Measurements from ENCODE around the gene APOBEC3A.
"Not testable (repeated sequence)": the region's sequence is repeated elsewhere in the genome, so short reads cannot be mapped to it uniquely, and the experiment has no call there.

APOBEC3A gene

GRCh38 chr22:38984224-38984623, 26.8 kb downstream of the APOBEC3A start:
- DNase-seq = no peak

- peak; percentile 11 for DNase-seq
Observed at GRCh38 chr22:38984784-38985757, 27.7 kb downstream of the APOBEC3A start.

GRCh38 chr22:38986629-38987028, 29.2 kb downstream of the APOBEC3A start:
- no peak for DNase-seq

GRCh38 chr22:38987171-38987895, 29.9 kb downstream of the APOBEC3A start:
- no peak for DNase-seq

- no peak for DNase-seq
Observed at GRCh38 chr22:38989466-38989865, 32.1 kb downstream of the APOBEC3A start.

- not testable (repeated sequence) for DNase-seq
Observed at GRCh38 chr22:38992871-38993371, 35.5 kb downstream of the APOBEC3A start.

GRCh38 chr22:38996105-38996504, 38.7 kb downstream of the APOBEC3A start:
- DNase-seq = no peak

- DNase-seq = no peak
Observed at GRCh38 chr22:38997518-38997917, 40.1 kb downstream of the APOBEC3A start.

GRCh38 chr22:39003165-39003638, 45.8 kb downstream of the APOBEC3A start:
- DNase-seq = peak; percentile 85

GRCh38 chr22:39007177-39007576, 49.8 kb downstream of the APOBEC3A start:
- no peak for DNase-seq

GRCh38 chr22:39008271-39008850, 51.0 kb downstream of the APOBEC3A start:
- not testable (repeated sequence) for DNase-seq

GRCh38 chr22:39010946-39011345, 53.5 kb downstream of the APOBEC3A start:
- no peak for DNase-seq

Measured in fibroblast of upper back skin (primary cell).